ENCODE results near the gene CAMK4. TPM values are rescaled to one million over a fixed set of nuclear protein-coding genes. Genes with fewer than 3 reads are reported as not detected.

The CAMK4 gene
- total RNA-seq, 4 donors from 2014 or later, result 0.75 to 5.6 (median 4.7) TPM

DNA sequence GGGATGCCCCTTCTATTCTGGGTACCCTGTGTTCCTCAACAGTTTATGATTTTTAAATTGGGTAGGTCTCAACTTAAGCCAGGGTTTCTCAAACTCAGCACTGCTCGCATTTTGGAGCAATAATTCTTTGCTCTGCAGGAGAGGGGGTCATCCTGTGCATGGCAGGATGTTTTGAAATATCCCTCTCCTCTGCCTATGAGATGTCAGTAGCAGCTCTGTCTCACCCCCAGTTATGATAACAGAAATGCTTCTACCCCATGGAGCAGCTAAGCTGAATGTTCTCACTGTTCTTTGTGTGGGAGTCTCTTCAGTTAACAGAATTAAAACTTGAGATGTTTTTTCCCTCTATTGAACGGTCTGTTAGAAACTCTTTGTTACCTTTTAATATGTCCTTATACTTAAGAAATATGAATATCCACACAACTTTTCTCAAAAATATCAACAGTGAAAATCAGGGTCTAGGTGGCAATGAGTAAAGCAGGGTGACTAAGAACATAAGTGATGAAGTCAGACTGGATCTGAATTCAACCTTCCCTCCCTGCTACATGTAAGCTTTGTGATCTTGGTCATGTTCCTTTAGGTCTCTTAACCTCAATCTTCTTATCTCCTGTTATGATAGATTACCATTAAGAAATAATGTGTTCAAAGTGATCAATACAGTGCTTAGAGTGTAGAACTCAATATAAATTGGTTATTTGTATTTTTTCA lies 89.0 kb downstream of the CAMK4 start:
- Histone ChIP-seq H3K27ac (no peak overlapping the region), H3K4me3 (no peak overlapping the region), H3K9me3 (no peaks in the 10 kb centered on the region), H3K27me3 (no peaks in the 10 kb centered on the region), H3K36me3 (no peaks in the 10 kb centered on the region), H3K4me1 (no peaks in the 10 kb centered on the region)
- TF ChIP-seq EP300 (IDR thresholded peaks at IDR 0.05; ENCODE audit: low read depth) (no peak), POLR2A (IDR thresholded peaks at IDR 0.05) (no peak), POLR2AphosphoS5 (IDR thresholded peaks at IDR 0.05) (no peak)
- TF ChIP-seq, protein P1, sequence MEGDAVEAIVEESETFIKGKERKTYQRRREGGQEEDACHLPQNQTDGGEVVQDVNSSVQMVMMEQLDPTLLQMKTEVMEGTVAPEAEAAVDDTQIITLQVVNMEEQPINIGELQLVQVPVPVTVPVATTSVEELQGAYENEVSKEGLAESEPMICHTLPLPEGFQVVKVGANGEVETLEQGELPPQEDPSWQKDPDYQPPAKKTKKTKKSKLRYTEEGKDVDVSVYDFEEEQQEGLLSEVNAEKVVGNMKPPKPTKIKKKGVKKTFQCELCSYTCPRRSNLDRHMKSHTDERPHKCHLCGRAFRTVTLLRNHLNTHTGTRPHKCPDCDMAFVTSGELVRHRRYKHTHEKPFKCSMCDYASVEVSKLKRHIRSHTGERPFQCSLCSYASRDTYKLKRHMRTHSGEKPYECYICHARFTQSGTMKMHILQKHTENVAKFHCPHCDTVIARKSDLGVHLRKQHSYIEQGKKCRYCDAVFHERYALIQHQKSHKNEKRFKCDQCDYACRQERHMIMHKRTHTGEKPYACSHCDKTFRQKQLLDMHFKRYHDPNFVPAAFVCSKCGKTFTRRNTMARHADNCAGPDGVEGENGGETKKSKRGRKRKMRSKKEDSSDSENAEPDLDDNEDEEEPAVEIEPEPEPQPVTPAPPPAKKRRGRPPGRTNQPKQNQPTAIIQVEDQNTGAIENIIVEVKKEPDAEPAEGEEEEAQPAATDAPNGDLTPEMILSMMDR (IDR thresholded peaks at IDR 0.05), result no peak
- in situ Hi-C loops (cut with MboI; ENCODE audit: low pct_ligation_motif_present in 1 of 4, low pct_unique_long_range_greater_than_20kb in 1 of 4, low sequenced_read_pairs in 3 of 4), result no loop called here
- intact Hi-C loops (cut with DNase I; ENCODE audit: low total_unique reads), result no loop called here
- DNase-seq, result no peak
- 69 to 82% methylated on average over 1 to 2 of the region's 2 CpGs for WGBS, 2 donors (ENCODE audit: low coverage in 1 of 2)

DNA sequence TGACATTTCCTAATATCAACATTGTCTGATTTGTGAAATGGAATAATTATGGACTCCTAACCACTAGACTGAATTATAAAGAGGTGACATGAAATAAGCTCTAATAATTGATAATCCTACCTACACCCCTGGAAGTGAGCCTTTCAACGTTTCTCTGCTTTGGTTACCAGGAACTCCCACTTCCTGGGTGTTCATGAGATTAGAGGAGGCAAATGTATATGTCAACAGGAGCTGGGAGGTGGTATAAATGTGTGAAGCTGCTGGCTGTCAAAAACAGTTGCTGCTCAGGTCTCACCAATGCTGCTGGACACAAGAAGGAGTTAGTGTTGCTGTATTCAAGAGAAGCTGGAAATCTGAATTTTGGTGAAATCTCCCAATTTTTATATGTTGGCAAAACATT lies 96.8 kb downstream of the CAMK4 start:
- 11% methylated on average over 1 of the region's 1 CpG for WGBS, 2 donors (ENCODE audit: low coverage in 1 of 2)
- intact Hi-C loops (cut with DNase I; ENCODE audit: low total_unique reads), result no loop called here

DNA sequence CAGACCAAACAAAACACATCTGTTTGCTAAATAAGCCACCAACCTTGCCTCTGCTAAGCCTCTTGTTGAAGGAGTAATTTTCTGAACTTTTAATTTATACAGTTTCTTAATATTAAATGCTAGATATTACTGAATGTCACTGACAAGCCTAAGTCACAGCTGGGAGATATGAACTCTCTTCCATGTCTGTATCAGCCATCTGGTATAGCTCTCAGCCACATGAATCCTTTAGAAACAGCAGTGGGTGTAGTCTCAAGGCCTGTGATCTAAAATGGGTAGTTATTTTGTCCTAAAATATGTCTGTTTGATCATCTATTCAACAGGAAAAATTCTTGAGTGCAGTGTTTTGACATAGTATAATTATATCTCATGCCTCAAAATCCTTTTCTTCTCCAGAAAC lies 97.2 kb downstream of the CAMK4 start:
- Histone ChIP-seq H3K4me1 (no peaks in the 10 kb centered on the region), H3K9me3 (no peaks in the 10 kb centered on the region), H3K36me3 (no peaks in the 10 kb centered on the region), H3K4me3 (no peak overlapping the region), H3K27ac (no peak overlapping the region), H3K27me3 (no peaks in the 10 kb centered on the region)
- TF ChIP-seq EP300 (IDR thresholded peaks at IDR 0.05; ENCODE audit: low read depth) (no peak), POLR2AphosphoS5 (IDR thresholded peaks at IDR 0.05) (no peak), POLR2A (IDR thresholded peaks at IDR 0.05) (no peak)
- TF ChIP-seq, protein P1 (IDR thresholded peaks at IDR 0.05), result no peak
- DNase-seq, result no peak
- in situ Hi-C loops (cut with MboI; ENCODE audit: low pct_ligation_motif_present in 1 of 4, low pct_unique_long_range_greater_than_20kb in 1 of 4, low sequenced_read_pairs in 3 of 4), result no loop called here
- intact Hi-C loops (cut with DNase I; ENCODE audit: low total_unique reads), result no loop called here

More for the DNA sequence above, 96.8 kb downstream of the CAMK4 start:
- Histone ChIP-seq H3K36me3 (no peaks in the 10 kb centered on the region), H3K9me3 (no peaks in the 10 kb centered on the region), H3K27ac (no peak overlapping the region), H3K4me1 (no peaks in the 10 kb centered on the region), H3K4me3 (no peak overlapping the region), H3K27me3 (no peaks in the 10 kb centered on the region)
- DNase-seq, result no peak
- TF ChIP-seq, protein P1 (IDR thresholded peaks at IDR 0.05), result no peak
- TF ChIP-seq EP300 (IDR thresholded peaks at IDR 0.05; ENCODE audit: low read depth), result no peak
- TF ChIP-seq POLR2A (IDR thresholded peaks at IDR 0.05), result no peak
- TF ChIP-seq POLR2AphosphoS5 (IDR thresholded peaks at IDR 0.05), result no peak
- in situ Hi-C loops (cut with MboI; ENCODE audit: low pct_ligation_motif_present in 1 of 4, low pct_unique_long_range_greater_than_20kb in 1 of 4, low sequenced_read_pairs in 3 of 4), result no loop called here

DNA sequence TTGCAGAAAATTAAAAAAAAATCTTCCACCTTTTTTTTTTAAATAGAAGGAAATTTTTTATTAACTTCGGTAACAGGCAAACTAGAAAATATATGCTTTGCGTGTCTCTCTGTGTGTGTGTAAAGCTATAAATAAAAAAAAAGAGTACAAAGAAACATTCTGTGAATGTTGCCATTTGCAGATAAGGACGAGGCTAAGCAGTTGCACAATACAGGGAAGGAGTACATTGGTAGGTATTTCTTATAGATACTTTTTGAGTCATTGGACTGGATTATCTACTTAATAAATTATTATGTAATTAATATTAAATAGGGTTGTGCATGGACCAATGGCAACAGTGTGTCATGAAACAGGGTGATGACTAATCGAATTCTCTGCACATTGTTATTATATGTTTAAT lies 102.4 kb downstream of the CAMK4 start:
- Histone ChIP-seq H3K4me3 (no peak overlapping the region), H3K27ac (no peak overlapping the region), H3K9me3 (no peaks in the 10 kb centered on the region), H3K27me3 (no peaks in the 10 kb centered on the region), H3K36me3 (no peaks in the 10 kb centered on the region), H3K4me1 (no peaks in the 10 kb centered on the region)
- intact Hi-C loops (cut with DNase I; ENCODE audit: low total_unique reads), result no loop called here
- in situ Hi-C loops (cut with MboI; ENCODE audit: low pct_ligation_motif_present in 1 of 4, low pct_unique_long_range_greater_than_20kb in 1 of 4, low sequenced_read_pairs in 3 of 4), result no loop called here
- TF ChIP-seq EP300 (IDR thresholded peaks at IDR 0.05; ENCODE audit: low read depth) (no peak), POLR2AphosphoS5 (IDR thresholded peaks at IDR 0.05) (no peak), POLR2A (IDR thresholded peaks at IDR 0.05) (no peak)
- TF ChIP-seq, protein P1 (IDR thresholded peaks at IDR 0.05), result no peak
- 82 to 84% methylated on average over 4 of the region's 4 CpGs for WGBS, 2 donors (ENCODE audit: low coverage in 1 of 2)
- DNase-seq, result no peak

Data from transverse colon (tissue), 4 donors.